ENCODE results near the gene RPA3.

GRCh38 chr7:7707246-7707645 is 11.2 kb downstream of the RPA3 start:
- TF ChIP-seq JUND (IDR thresholded peaks at IDR 0.05; ENCODE audit: borderline replicate concordance, low read depth, low read length) (no peak), JUND (tag; IDR thresholded peaks at IDR 0.05; ENCODE audit: borderline replicate concordance, low read depth, low read length) (no peak), CTCF (IDR thresholded peaks at IDR 0.05 in 2 of 3, conservative IDR thresholded peaks at IDR 0.05 in 1 of 3; ENCODE audit: insufficient read depth in 2 of 3, low read depth in 1 of 3, low read length in 3 of 3) (no peak)
